HG03469 (cell line): ENCODE measurements around the gene SYT11.
"Not testable (repeated sequence)": the region's sequence is repeated elsewhere in the genome, so short reads cannot be mapped to it uniquely, and the experiment has no call there.

Experiments
- ATAC-seq: cut with Tn5 transposase; IDR thresholded peaks from one replicate; pipeline ENCODE4 v1.9.1; 2021; ENCODE audit warnings: mild to moderate bottlenecking, moderate library complexity, moderate number of reproducible peaks; ENCODE audit not compliant: unreplicated experiment

The SYT11 gene

DNA sequence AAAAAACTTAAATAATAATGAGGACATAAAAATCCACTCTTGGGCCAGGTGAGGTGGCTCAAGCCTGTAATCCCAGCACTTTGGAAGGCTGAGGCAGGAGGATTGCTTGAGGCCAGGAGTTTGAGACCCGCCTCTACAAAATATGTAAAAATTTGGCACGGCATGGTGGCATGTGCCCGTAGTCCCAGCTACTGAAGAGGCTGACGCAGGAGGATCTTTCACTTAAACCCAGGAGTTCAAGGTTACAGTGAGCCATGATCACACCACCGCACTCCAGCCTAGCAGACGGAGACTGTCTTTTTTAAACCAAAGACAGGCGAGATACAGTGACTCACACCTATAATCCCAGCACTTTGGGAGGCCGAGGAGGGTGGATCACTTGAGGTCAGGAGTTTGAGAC is 37.1 kb downstream of the SYT11 start:
- not testable (repeated sequence) for ATAC-seq

DNA sequence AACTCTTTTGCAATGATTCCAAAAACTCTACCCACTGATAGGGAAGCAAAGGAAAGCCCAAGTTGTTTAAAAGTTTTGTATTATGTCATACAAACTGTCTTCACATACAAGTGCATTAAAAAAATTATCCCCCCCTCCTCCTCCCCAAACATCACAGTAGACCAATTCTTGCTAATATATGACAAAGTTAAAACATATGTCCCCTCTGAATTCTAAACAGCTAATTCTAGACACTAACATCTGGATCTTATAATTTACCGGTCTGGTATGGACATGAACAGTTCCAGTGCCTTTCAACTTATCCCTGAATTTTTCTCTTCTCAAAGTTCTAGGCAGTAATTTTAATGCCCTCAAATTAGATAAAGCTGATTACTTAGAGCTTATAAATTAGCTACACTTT is 38.4 kb downstream of the SYT11 start:
- no peak for ATAC-seq

DNA sequence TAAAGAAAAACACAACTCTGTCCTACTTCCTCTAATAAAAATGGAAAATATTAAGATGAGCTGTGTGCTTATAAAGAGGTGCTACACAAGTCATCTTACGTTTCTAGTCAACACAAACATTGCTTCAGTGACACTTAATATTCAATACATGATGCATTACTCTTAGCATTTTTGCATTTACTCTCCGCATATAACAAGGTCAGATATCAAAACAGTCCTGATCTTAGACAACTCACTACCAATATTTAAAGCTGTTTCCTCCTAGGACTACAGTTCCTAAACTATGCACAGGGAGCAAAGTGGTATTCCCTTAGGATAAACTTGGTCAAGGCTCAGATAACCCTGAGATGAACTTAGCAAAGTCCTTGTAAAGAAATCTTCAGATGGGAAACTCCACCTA is 39.5 kb downstream of the SYT11 start:
- ATAC-seq: no peak

DNA sequence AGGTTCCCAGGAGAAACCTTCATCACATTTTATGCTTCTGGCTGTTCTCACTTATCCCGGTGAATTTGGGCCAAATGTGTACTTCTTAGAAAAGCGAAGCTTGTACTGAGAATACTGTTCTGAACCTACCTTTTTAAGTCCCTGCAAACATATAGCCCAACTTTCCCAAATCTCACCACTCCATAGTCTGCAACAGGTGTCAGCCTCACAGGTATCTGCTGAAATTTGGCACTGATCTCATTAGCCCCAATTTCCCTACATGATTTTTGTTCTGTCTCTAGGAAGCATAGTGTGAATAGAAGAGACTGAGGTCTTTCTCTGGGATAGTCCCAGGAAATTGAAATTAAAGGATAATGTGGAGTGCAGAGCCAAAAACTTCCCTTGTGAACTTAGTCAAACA is 40.3 kb downstream of the SYT11 start:
- ATAC-seq: no peak

DNA sequence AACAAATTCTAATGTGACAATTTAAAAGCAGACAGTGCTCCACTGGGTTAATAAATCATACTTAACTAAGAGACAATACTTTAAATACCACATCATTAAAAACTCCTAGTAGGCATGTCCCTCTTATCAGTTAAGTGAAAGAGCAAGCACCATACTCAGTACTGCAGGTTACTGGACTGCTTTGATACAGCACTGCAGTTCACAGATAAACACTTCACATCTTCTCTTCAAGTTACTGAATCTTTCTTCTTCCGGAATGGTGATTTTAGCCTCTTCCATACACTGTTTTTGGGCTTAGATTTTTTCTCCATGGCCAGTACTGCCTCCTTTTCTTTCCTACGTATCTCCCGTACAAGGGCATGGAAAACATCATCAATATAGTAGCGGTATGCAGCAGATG is 40.8 kb downstream of the SYT11 start:
- no peak for ATAC-seq

DNA sequence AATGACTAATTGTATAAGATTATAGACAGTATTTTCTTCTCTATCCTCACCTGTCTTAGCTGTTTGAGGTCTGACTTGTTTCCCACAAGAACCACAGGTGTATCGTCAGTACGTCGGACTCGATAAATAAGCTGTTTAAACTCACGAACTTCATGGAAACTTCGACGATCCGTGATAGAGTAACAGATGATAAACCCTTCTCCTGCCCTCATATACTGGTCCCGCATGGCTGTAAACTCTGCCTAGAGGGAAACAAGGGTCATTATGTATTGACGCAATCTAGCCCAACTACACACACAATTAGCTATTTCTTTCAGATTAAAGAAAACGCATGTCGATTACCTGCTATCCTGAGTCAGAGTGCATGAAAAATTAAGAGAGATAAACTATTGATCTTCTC is 44.9 kb downstream of the SYT11 start:
- ATAC-seq: no peak

DNA sequence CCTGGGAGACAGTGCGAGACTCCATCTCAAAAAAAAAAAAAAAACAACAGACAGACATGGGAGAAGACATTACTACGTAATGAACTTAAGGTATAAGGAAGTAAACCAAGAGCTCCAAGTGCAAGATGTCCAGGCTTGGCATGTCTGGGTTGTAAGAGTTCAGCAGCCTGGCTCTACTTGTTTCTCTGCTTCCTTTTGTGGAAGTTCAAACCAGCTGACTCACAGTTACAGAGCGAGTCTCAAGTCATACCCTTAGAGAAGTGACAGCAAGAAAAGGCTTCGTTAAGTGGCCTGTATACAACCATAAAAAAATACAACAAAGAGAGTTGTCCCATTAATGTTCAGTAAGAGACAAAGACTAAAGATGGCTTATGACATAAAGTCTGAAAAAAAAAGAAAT is 50.5 kb downstream of the SYT11 start:
- ATAC-seq: no peak

DNA sequence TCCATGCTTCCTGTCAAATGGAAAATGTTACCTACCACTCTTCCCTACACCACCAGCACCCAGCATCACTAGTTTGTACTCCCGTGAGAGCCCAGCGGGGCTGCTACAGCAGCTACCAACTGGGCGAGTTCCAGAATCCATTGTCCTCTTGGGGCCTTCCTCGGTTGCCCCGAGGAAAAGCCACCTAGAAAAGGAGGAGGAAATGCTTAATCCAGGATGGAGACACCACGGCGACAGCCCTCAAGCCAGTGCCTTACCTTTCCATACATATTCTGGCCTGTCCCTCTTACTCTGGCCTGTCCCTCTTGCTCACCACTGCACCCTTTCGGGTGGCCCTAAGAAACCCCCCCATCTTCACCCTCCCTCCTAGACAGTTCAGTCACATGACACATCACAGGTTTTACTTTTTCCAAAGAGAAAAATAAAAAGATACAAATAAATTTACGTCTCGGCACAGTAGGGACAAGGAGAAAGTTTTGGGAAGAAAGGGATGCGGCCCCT is 51.3 kb downstream of the SYT11 start:
- ATAC-seq: peak; percentile 8

DNA sequence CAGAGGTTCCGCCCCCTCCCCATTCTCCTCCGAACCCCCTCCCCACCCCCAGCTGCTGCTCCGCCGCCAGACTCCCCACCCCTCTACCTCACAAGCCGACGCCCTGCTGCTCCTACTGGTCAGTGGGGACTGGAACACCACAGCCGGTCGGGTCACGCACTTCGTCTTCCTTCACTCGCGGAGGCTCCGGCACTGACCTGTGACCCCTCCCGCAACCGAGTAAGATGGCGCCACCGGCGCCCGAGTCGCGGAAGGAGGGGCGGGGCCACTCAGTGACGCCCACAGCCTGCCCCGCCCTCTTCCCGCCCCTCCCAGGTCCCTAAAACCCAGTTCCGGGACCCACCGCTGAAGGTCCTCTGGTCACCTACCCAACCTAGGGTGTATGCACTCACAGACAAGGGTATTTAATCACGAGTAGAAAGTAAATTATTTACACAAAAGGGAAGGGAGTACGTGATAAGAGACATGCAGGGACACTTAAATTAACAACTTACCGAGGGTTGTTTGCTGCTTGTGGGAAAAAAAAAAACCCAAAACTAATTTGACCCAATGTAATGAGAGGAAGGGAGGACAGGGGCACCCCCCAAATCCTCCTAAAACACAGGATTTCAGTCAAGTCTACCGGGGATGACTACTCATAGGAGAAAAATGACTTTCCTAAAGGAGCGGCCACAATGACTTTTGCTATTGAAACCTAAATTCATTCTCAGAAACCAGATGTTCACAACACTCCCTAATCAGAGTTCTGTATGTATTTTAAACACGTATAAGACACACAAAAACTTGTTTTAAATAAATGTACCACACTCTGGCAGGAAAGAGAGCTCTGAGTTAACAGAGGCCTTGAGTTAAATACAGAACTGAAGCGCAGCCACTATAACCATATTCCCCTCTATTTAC is 52.0 kb downstream of the SYT11 start, which contains the start of gene RIT1:
Gene RIT1, minus strand, starts transcription at position 194 of the 900 bp plus-strand sequence. CDS start 588 bp downstream, outside the sequence.
- peak; percentile 58 for ATAC-seq

DNA sequence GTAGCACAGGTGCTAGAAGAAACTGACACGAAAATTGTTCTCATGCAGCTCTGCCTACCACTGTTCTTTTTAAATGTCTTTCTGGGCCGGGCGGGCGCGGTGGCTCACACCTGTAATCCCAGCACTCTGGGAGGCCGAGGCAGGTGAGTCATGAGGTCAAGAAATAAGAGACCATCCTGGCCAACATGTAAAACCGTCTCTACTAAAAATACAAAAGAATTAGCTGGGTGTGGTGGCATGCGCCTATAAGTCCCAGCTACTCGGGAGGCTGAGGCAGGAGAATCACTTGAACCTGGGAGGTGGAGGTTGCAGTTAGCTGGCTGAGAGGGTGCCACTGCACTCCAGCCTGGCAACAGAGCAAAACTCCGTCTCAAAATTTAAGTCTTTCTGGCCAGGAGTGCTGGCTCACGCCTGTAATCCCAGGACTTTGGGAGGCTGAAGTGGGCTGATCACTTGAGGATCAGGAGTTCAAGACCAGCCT is 52.7 kb downstream of the SYT11 start:
- ATAC-seq: no peak

DNA sequence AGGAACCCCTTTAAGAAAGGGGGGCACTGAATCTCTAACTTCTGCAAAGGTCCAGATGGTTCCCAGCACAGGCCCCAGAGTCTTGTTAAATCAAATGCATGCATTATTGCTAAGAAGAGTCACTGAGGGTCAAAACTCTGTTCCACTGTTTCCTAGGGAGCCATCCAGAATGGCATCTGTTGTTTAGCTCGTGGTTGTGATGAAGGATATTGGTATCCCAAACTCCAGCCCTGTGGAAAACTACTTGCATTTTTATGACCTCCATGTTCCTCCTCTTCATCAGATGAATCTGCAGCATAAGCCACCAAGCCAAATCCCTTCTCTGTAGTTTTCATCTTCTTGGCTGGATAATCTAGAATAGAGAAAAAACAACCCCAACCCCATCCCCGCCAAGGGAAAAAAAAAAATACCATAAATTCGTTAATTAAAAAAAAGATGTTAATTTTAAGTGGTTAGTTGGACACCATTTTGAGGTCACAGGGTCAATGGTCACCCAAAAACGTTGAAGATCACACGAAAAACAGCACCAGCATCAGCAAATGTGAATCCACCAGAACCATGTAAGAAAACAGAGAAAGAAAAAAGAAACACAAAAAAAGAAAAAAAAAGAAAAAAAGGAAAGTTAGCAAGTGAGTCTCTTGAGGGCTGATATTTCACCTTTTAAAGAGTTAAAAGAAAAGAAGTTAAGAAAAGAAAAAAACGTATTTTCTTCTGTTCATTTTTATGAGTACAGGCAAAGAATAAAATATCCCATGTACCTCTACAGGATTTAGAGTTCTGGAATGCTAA is 54.8 kb downstream of the SYT11 start:
- ATAC-seq: no peak

DNA sequence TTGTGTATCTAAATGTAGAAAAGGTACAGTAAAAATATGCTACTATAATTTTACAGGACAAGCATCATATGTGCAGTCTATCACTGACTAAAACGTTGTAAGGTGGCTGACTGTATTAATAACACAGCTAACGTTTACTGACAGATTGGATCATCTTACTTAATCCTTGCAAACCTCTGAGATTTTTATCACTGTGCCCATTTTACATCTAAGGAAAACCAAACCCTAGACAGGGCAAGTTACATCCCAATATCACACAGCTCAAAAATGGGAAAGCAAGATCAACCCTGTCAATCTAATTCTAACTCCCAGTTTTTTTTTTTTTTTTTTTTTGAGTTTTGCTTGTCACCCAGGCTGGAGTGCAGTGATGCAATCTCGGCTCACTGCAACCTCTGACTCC is 59.3 kb downstream of the SYT11 start:
- ATAC-seq: no peak

DNA sequence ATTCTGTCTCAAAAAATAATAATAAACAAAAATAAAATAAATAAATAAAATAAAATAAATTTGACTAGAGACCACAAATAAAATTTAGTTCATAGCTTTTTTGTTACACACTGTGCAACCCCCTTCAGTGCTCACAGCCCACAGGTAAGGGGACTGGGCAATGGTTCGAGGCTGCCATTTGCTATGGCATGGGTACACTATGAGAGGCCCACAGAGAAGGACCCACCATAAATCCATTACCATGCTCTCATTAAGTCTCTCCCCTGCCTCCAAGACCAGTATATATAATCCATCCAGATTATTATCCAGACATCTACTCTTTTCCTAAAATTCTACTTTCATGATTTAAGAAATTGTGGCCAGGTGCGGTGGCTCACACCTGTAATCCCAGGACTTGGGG is 60.4 kb downstream of the SYT11 start:
- no peak for ATAC-seq

DNA sequence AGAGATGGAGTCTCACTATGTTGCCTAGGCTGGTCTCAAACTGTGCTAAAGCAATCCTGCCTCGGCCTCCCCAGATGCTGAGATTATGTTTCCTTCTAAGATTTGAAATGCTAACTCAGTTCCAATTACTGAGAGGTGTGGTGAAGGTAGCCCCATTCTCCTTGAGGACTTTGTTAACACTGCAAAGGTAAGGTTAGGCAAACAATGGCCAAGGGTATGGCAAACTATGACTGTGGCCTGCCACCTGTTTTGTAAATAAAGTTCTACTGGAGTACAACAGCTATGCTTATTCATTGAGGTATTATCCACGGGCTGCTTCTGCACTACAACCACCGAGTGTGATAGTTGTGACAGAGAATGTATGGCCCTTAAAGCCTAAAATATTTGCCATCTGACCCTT is 61.4 kb downstream of the SYT11 start:
- no peak for ATAC-seq

DNA sequence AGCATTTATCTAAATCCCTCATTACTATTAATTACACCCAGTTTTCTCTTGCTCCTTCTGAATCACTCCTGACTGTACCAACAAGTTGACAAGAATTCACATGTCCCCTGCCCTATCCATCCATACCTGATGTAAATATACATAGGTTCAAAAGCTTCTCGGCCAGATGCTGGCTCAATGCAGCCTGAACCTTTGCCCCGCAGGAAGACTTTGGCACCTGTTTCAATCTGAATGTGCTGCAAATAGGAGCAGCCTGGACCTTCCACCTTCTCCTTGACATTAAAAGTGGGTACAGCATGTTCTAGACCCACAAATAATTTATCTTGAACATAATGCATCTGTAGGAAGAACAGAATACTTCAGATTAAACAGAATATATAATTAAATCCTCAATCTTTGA is 66.1 kb downstream of the SYT11 start:
- no peak for ATAC-seq

DNA sequence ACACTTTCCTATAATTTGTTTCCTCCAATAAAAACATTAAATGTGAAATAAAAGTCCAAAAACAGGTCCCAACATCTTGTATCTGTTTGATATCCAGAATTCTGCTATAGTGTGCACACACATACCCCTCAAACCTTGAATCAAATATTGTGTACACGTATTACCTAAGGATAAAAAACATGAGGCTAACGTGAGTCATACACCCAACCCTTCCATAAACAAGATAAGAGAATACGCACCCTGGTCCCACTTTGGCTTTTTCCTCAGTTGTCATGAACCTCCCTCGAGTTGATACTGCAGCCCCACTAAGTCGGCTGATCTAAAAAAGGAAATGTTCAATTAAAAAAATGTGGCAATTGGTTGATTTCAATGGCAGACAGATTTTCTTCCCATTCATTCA is 69.7 kb downstream of the SYT11 start:
- no peak for ATAC-seq

DNA sequence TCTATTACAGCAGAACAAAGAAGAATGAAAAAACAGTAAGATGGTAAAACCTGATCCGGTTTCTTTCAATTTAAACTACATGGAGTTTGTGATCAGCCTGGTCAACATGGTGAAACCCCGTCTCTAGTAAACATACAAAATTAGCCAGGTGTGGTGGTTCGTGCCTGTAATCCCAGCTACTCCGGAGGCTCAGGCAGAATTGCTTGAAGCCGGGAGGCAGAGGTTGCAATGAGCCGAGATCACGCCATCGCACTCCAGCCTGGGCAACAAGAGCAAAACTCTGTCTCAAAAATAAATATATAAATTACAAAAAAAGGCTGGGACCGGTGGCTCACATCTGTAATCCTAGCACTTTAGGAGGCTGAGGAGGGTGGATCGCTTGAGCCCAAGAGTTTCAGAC is 71.4 kb downstream of the SYT11 start:
- not testable (repeated sequence) for ATAC-seq

DNA sequence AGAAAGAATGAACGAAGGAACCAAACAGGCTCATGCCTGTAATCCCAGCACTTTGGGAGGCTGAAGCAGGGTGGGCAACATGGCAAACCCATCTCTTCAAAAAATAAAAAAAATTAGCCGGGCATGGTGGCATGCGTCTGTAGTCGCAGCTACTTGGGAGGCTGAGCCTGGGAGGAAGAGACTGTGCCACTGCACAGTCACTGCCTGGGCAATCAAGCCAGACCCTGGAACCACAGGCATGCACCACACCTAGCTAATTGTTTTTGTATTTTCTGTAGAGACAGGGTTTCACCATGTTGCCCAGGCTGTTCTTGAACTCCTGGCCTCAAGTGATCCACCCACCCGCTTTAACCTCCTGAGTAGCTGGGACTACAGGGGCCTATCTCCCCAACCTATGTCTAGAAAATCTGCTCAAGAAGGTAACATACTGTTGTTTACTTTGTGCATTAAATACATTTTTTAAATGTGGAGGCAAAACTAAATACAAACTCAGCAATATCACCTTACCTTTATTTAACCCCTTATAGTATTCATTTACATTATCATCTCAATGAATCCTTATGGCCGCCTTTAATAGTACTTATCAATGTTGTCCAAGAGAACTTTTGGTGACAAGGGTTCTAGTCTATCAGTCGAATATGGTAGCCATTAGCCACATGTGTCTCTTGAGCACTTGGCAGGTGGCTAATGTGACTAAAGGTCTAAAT is 72.1 kb downstream of the SYT11 start:
- no peak for ATAC-seq

DNA sequence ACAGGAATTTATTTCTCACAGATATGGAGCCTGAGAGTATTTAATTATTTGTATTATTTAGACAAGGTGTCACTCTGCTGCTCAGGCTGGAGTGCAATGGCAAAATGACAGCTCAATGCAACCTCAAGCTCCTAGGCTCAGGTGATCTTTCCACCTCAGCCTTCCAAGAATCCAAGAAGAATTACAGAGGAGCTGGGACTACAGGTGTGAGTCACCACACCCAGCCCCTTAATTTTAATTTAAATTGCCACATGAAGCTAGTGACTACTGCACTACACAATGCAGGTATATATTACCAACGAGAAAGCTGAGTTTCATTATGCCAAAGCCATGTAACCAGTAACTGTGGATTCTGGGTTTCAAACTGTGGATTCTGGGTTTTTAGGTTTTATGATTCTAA is 72.7 kb downstream of the SYT11 start:
- ATAC-seq: no peak

DNA sequence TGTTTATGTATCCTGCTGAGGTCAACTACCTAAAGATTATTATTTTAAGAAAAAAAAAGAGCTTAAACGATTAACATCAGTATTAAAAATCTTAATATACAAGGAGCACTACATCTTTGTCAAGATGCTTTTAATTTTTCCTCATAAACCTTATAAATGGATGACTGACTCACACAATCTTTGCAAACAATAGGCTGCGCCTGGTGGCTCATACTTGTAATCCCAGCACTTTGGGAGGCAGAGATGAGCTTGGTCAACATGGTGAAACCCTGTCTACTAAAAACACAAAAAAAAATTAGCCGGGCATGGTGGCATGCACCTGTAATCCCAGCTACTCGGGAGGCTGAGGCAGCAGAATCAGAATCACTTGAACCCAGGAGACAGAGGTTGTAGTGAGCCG is 73.1 kb downstream of the SYT11 start:
- no peak for ATAC-seq

DNA sequence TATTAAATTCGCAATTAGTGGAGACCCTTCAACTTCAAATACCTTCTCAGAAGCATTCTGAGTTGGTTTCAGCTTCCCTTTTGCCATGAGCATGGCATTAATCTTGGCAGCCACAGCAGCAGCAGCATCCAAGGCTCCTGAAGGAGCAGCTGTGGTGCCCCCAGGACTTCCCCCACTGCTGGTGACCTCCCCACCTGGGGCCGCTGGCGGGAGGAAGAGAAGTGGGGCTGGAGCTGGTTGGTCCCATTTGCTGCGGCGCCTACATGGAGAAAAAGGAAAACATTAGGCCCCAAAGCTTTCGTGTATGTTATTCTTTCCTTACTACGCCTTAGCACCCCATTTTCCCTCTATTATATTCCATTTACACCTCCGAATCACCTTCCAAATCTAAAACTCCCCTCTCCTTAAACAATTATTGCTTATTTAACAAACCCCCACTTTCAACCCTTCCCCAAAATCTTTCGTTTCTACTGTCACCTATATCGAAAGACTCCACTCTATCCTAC is 74.3 kb downstream of the SYT11 start:
- no peak for ATAC-seq
